BLaER1 treated with 17β-estradiol and CSF1 and Interleukin-3, amounts not matched to agents 10 nM and 100 nM (cell line): Measurements from ENCODE around the gene TADA2A.
A peak's percentile ranks its signal among the peaks of the same experiment; 100 is the strongest.

Source experiments
- H3K27ac ChIP-seq, 11 experiments: shearing (Covaris generic); formaldehyde crosslinking; 2 replicates each; pipeline ENCODE4 v1.8.1; 2022
- H3K27me3 ChIP-seq, 11 experiments: shearing (Covaris generic); formaldehyde crosslinking; 2 replicates each; pipeline ENCODE4 v1.8.1; 2022
- H3K36me3 ChIP-seq, 11 experiments: shearing (Covaris generic); formaldehyde crosslinking; 2 replicates each; pipeline ENCODE4 v1.8.1; 2022
- H3K4me1 ChIP-seq, 10 experiments: shearing (Covaris generic); formaldehyde crosslinking; 2 replicates each; pipeline ENCODE4 v1.8.1; 2022
- H3K4me2 ChIP-seq, 11 experiments: shearing (Covaris generic); formaldehyde crosslinking; 2 replicates each; pipeline ENCODE4 v1.8.1; 2022
- H3K4me3 ChIP-seq, 10 experiments: shearing (Covaris generic); formaldehyde crosslinking; 2 replicates each; pipeline ENCODE4 v1.8.1; 2022
- H3K9ac ChIP-seq, 11 experiments: shearing (Covaris generic); formaldehyde crosslinking; 2 replicates each; pipeline ENCODE4 v1.8.1; 2022
- H3K9me3 ChIP-seq, 11 experiments: shearing (Covaris generic); formaldehyde crosslinking; replicated peaks in 1 of 11; 2 replicates each; pipeline ENCODE4 v1.8.1; 2022
- H4K20me1 ChIP-seq, 11 experiments: shearing (Covaris generic); formaldehyde crosslinking; 2 replicates each; pipeline ENCODE4 v1.8.1; 2022
- Cebpa-rat ChIP-seq, 11 experiments: shearing (Covaris generic); IDR thresholded peaks; 2 replicates each; pipeline ENCODE4 v1.8.1; 2022

Gene TADA2A

GRCh38 chr17:37368577-37368976 lies 38.1 kb upstream of the TADA2A start:
- Histone ChIP-seq H3K4me1 (peaks cover 0 to 5% (median 0%) of the 10 kb centered on the region in 10 experiments; a peak in 4 of 20 replicates), H3K36me3 (peaks cover 0 to 4% (median 0%) of the 10 kb centered on the region in 11 experiments; a peak in 1 of 22 replicates), H3K27ac (no peak overlapping the region), H3K4me3 (no peak overlapping the region), H3K9me3 (no peaks in the 10 kb centered on the region), H3K4me2 (peak overlapping the region in 1 of 11 experiments; percentile 12; a peak in 1 of 22 replicates), H4K20me1 (no peaks in the 10 kb centered on the region), H3K27me3 (no peaks in the 10 kb centered on the region), H3K9ac (no peak overlapping the region)
- peak in 3 of 11 experiments; percentile 15 to 72 (median 43); a peak in 3 of 22 replicates for TF ChIP-seq Cebpa-rat (IDR thresholded peaks at IDR 0.05)

GRCh38 chr17:37373530-37374159 lies 33.0 kb upstream of the TADA2A start:
- peaks cover 0 to 1% (median 0%) of the 10 kb centered on the region in 10 experiments; a peak in 4 of 20 replicates for H3K4me1 ChIP-seq
- no peaks in the 10 kb centered on the region for H3K36me3 ChIP-seq
- no peaks in the 10 kb centered on the region for H4K20me1 ChIP-seq
- H3K9ac ChIP-seq = no peak overlapping the region
- H3K4me2 ChIP-seq = no peak overlapping the region
- no peaks in the 10 kb centered on the region for H3K27me3 ChIP-seq
- TF ChIP-seq Cebpa-rat (IDR thresholded peaks at IDR 0.05) = no peak
- H3K27ac ChIP-seq = no peak overlapping the region
- H3K4me3 ChIP-seq = no peak overlapping the region
- no peaks in the 10 kb centered on the region for H3K9me3 ChIP-seq

- no peaks in the 10 kb centered on the region for H3K36me3 ChIP-seq
- H3K4me1 ChIP-seq = no peaks in the 10 kb centered on the region; a peak in 1 of 20 replicates
- H3K9me3 ChIP-seq = no peaks in the 10 kb centered on the region
- no peaks in the 10 kb centered on the region for H3K27me3 ChIP-seq
- no peak within 1 kb of the TSS for H3K9ac ChIP-seq
- TF ChIP-seq Cebpa-rat (IDR thresholded peaks at IDR 0.05) = no peak
- no peak within 1 kb of the TSS for H3K4me2 ChIP-seq
- no peaks in the 10 kb centered on the region for H4K20me1 ChIP-seq
- no peak within 1 kb of the TSS for H3K4me3 ChIP-seq
- H3K27ac ChIP-seq = no peak within 1 kb of the TSS
Observed at GRCh38 chr17:37375706-37376105, 31.0 kb upstream of the TADA2A start, which contains the start of gene C17orf78. C17orf78 (plus strand) TSS chr17:37375985; CDS start chr17:37376093, 108 bp downstream.

DNA sequence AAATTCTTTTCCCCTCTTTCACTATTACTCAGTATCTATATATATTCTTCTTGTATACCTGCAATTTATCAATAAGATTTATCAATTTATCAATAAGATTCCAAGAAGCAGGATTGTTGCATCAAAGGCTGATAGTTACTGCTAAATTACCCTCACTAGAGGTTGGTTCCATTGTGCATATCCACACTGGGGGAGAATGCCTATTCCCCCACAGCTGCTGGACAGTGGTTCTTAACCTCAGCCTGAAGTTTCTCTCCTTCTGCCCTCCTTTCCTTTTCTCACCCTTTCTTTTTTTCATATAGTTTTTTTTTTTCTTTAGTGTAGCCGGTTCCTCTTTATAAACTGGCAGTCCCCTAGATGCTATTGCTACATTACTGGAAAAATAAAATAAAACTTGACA lies 24.6 kb upstream of the TADA2A start:
- no peak for TF ChIP-seq Cebpa-rat (IDR thresholded peaks at IDR 0.05)
- Histone ChIP-seq H3K27ac (no peak overlapping the region), H3K4me3 (no peak overlapping the region), H3K36me3 (no peaks in the 10 kb centered on the region), H3K9me3 (peaks cover 0 to 3% (median 0%) of the 10 kb centered on the region in 11 experiments; a peak in 3 of 22 replicates), H3K27me3 (no peaks in the 10 kb centered on the region), H4K20me1 (no peaks in the 10 kb centered on the region), H3K9ac (no peak overlapping the region), H3K4me2 (no peak overlapping the region), H3K4me1 (peaks cover 0 to 7% (median 0%) of the 10 kb centered on the region in 10 experiments; a peak in 2 of 20 replicates)

DNA sequence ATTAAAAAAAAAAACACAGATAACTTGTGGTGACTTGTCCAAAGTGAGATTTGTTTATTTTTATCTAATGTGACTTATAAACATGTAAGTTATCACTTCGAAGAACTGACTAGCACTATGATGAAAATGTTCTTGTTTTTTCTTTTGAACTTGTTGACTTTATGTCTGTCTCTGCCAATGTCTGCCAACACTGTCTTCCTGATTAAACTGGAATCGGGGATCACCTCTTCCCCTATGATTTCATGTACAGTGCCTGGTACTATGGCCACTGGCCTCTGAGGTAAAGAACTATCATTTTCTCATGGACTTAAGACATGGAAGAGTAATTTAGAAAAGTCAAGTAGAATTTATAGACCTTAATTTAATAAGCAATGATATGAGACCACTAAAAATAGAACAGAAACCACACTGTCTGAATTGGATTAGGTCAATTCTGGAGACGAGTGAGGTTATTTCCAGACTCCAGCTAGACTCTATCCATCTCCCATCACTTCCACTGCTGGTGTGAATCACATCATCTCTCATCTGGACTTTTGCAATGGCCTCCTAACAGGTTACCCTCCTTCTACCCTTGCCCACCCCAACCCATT lies 22.0 kb upstream of the TADA2A start:
- Histone ChIP-seq H3K9me3 (peaks cover 0 to 3% (median 0%) of the 10 kb centered on the region in 11 experiments; a peak in 3 of 22 replicates), H3K36me3 (peaks cover 0 to 12% (median 0%) of the 10 kb centered on the region in 11 experiments; a peak in 3 of 22 replicates), H3K27ac (no peak overlapping the region), H3K4me1 (peaks cover 0 to 7% (median 0%) of the 10 kb centered on the region in 10 experiments; a peak in 1 of 20 replicates), H3K9ac (no peak overlapping the region), H3K27me3 (no peaks in the 10 kb centered on the region), H3K4me2 (0 out of 22 replicates have a peak overlapping the region, but pooled peaks of 2 of the 11 experiments have one; percentile 1 to 10), H3K4me3 (no peak overlapping the region), H4K20me1 (no peaks in the 10 kb centered on the region)
- TF ChIP-seq Cebpa-rat (IDR thresholded peaks at IDR 0.05) = no peak

DNA sequence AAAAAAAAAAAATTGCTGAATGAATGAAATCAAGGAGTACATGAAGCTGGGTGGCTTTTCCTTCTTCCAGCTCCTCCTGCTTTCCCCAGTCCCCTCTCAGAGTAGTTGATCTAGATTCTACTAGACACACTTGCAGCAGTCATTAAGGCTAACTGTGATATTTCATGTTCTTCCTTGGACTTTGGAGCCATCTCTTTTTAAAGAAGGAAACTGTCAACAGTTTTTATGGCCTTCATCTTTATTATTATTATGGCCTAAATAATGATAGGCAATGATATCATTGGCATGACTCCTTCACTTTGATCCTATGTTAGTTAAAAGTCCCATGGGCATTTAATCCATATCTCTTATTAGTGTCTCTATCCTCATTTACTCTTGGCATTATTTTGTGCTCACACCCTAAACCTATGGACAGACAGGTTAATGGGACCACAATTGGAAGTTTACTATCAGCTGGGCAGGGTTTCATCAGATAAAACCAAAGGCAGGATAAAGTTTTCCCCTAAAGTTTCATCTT lies 21.2 kb upstream of the TADA2A start:
- Histone ChIP-seq H3K27ac (no peak overlapping the region), H3K36me3 (peaks cover 0 to 12% (median 0%) of the 10 kb centered on the region in 11 experiments; a peak in 3 of 22 replicates), H4K20me1 (no peaks in the 10 kb centered on the region), H3K4me1 (peaks cover 0 to 7% (median 0%) of the 10 kb centered on the region in 10 experiments; a peak in 1 of 20 replicates), H3K27me3 (no peaks in the 10 kb centered on the region), H3K9ac (no peak overlapping the region), H3K4me2 (no peak overlapping the region), H3K9me3 (peaks cover 0 to 3% (median 0%) of the 10 kb centered on the region in 11 experiments; a peak in 3 of 22 replicates), H3K4me3 (no peak overlapping the region)
- TF ChIP-seq Cebpa-rat (IDR thresholded peaks at IDR 0.05) = no peak

GRCh38 chr17:37386462-37386861 lies 20.2 kb upstream of the TADA2A start:
- H3K4me1 ChIP-seq = peaks cover 0 to 7% (median 0%) of the 10 kb centered on the region in 10 experiments; a peak in 1 of 20 replicates
- H3K4me2 ChIP-seq = no peak overlapping the region
- H3K36me3 ChIP-seq = peaks cover 0 to 12% (median 0%) of the 10 kb centered on the region in 11 experiments; a peak in 3 of 22 replicates
- no peak overlapping the region for H3K9ac ChIP-seq
- H3K27me3 ChIP-seq = no peaks in the 10 kb centered on the region
- H3K27ac ChIP-seq = no peak overlapping the region
- no peak overlapping the region for H3K4me3 ChIP-seq
- no peak for TF ChIP-seq Cebpa-rat (IDR thresholded peaks at IDR 0.05)
- no peaks in the 10 kb centered on the region for H4K20me1 ChIP-seq
- no peaks in the 10 kb centered on the region; a peak in 2 of 22 replicates for H3K9me3 ChIP-seq

GRCh38 chr17:37388266-37388665 lies 18.4 kb upstream of the TADA2A start:
- H3K4me1 ChIP-seq = peaks cover 0 to 9% (median 0%) of the 10 kb centered on the region in 10 experiments; a peak in 1 of 20 replicates
- H3K9me3 ChIP-seq = no peaks in the 10 kb centered on the region
- no peaks in the 10 kb centered on the region for H4K20me1 ChIP-seq
- H3K36me3 ChIP-seq = peaks cover 0 to 12% (median 0%) of the 10 kb centered on the region in 11 experiments; a peak in 3 of 22 replicates
- TF ChIP-seq Cebpa-rat (IDR thresholded peaks at IDR 0.05) = no peak
- H3K27me3 ChIP-seq = no peaks in the 10 kb centered on the region
- H3K4me3 ChIP-seq = no peak overlapping the region
- H3K27ac ChIP-seq = no peak overlapping the region
- no peak overlapping the region for H3K4me2 ChIP-seq
- H3K9ac ChIP-seq = no peak overlapping the region

GRCh38 chr17:37389160-37389559 lies 17.5 kb upstream of the TADA2A start:
- no peak overlapping the region for H3K9ac ChIP-seq
- H3K4me2 ChIP-seq = no peak overlapping the region
- H3K27me3 ChIP-seq = no peaks in the 10 kb centered on the region
- H3K4me3 ChIP-seq = no peak overlapping the region
- peaks cover 0 to 12% (median 0%) of the 10 kb centered on the region in 11 experiments; a peak in 3 of 22 replicates for H3K36me3 ChIP-seq
- no peak for TF ChIP-seq Cebpa-rat (IDR thresholded peaks at IDR 0.05)
- peaks cover 0 to 9% (median 0%) of the 10 kb centered on the region in 10 experiments; a peak in 1 of 20 replicates for H3K4me1 ChIP-seq
- H3K27ac ChIP-seq = no peak overlapping the region
- no peaks in the 10 kb centered on the region for H4K20me1 ChIP-seq
- no peaks in the 10 kb centered on the region for H3K9me3 ChIP-seq
